ENCODE data around the gene C20orf173.

- TF ChIP-seq CTCF (IDR thresholded peaks at IDR 0.05), result no peak
- no peak for TF ChIP-seq EZH2 (IDR thresholded peaks at IDR 0.05)
- no peak for TF ChIP-seq EZH2phosphoT487 (IDR thresholded peaks at IDR 0.05)
Observed at GRCh38 chr20:35575958-35576357, 46.5 kb upstream of the C20orf173 start.
